IMR-90 (cell line): Measurements from ENCODE around the gene LRRFIP1. TPM values are rescaled to one million over a fixed set of nuclear protein-coding genes. Genes with fewer than 3 reads are reported as not detected.
A peak's percentile ranks its signal among the peaks of the same experiment; 100 is the strongest.

ENCODE experiments used
- ATAC-seq: fragments of 200-7000 bp; cut with Tn5 transposase; 2 replicates; pipeline ENCODE4 v1.9.1; 2020; ENCODE audit warnings: low read depth, mild to moderate bottlenecking, moderate library complexity
- Bru-seq: library from RNA; stranded (reverse); fragments of 400-500 nt; gene quantifications from one replicate; lab custom pipeline; 2021; lab: Mats Ljungman, UMichigan
- BruChase-seq, 2 experiments: library from RNA; stranded (reverse); fragments of 400-500 nt; gene quantifications; one replicate each; lab custom pipeline; 2021; lab: Mats Ljungman, UMichigan
- BruUV-seq: library from RNA; stranded (reverse); fragments of 400-500 nt; replicated peaks from 2 replicates; lab custom pipeline; 2021; lab: Mats Ljungman, UMichigan
- CTCF ChIA-PET: fragments of 300-600 bp; formaldehyde crosslinking; extraction: SDS; loops from one replicate; lab custom pipeline; 2021; ENCODE audit warnings: antibody characterized with exemption; lab: Yijun Ruan, JAX
- POLR2A ChIA-PET: fragments of 300-600 bp; sonication (Branson Sonifier 250); formaldehyde crosslinking; loops from one replicate; lab custom pipeline; 2022; ENCODE audit warnings: antibody characterized with exemption; ENCODE audit not compliant: unreplicated experiment; lab: Charles Lee
- DNase-seq: peaks from one replicate; pipeline ENCODE4 v3.0.0; 2013
- H2AFZ ChIP-seq: replicated peaks from 2 replicates; pipeline ENCODE3; 2013; ENCODE audit warnings: low read length, mild to moderate bottlenecking; ENCODE audit not compliant: poor library complexity
- H2AK5ac ChIP-seq: 2 replicates; pipeline ENCODE4 v1.6.1; 2013; ENCODE audit warnings: low read depth, low read length, inconsistent platforms
- H2AK9ac ChIP-seq: replicated peaks from 2 replicates; pipeline ENCODE3; 2013; ENCODE audit warnings: mild to moderate bottlenecking, low read depth, low read length, moderate library complexity; ENCODE audit not compliant: poor library complexity
- H2BK120ac ChIP-seq: 2 replicates; pipeline ENCODE4 v1.6.1; 2013; ENCODE audit warnings: low read depth, low read length, inconsistent platforms
- H2BK15ac ChIP-seq: 3 replicates; pipeline ENCODE4 v1.6.1; 2013; ENCODE audit warnings: low read depth, low read length, inconsistent platforms
- H2BK20ac ChIP-seq: 2 replicates; pipeline ENCODE4 v1.6.1; 2013; ENCODE audit warnings: low read depth, mild to moderate bottlenecking, inconsistent platforms, low read length, moderate library complexity
- H2BK5ac ChIP-seq: 2 replicates; pipeline ENCODE4 v1.6.1; 2013; ENCODE audit warnings: mild to moderate bottlenecking, low read depth, low read length, inconsistent platforms; ENCODE audit not compliant: poor library complexity, severe bottlenecking
- H3K14ac ChIP-seq: replicated peaks from 2 replicates; pipeline ENCODE4 v1.6.1; 2013; ENCODE audit warnings: low read depth, low read length, inconsistent platforms
- H3K18ac ChIP-seq: 2 replicates; pipeline ENCODE4 v1.6.1; 2013; ENCODE audit warnings: low read depth, low read length, control low read depth
- H3K23ac ChIP-seq: 2 replicates; pipeline ENCODE4 v1.6.1; 2013; ENCODE audit warnings: low read depth, low read length, inconsistent platforms
- H3K27ac ChIP-seq: 2 replicates; pipeline ENCODE4 v1.5.1; 2013; ENCODE audit warnings: mild to moderate bottlenecking, control low read depth, low read length; ENCODE audit not compliant: insufficient read depth
- H3K27me3 ChIP-seq: 2 replicates; pipeline ENCODE4 v1.6.1; 2013; ENCODE audit warnings: low read length; ENCODE audit not compliant: control insufficient read depth, insufficient read depth
- H3K36me3 ChIP-seq: 2 replicates; pipeline ENCODE4 v1.6.1; 2013; ENCODE audit warnings: low read length, mixed read lengths; ENCODE audit not compliant: control insufficient read depth, insufficient read depth
- H3K4ac ChIP-seq: 2 replicates; pipeline ENCODE4 v1.6.1; 2013; ENCODE audit warnings: low read depth, low read length, inconsistent platforms
- H3K4me1 ChIP-seq: 2 replicates; pipeline ENCODE4 v1.6.1; 2013; ENCODE audit warnings: low read length, mixed read lengths; ENCODE audit not compliant: control insufficient read depth, insufficient read depth
- H3K4me2 ChIP-seq: 2 replicates; pipeline ENCODE4 v1.6.1; 2013; ENCODE audit warnings: low read depth, mild to moderate bottlenecking, control low read depth, low read length, moderate library complexity
- H3K4me3 ChIP-seq: 2 replicates; pipeline ENCODE4 v1.5.1; 2013; ENCODE audit warnings: low read depth, mild to moderate bottlenecking, control low read depth, low read length, moderate library complexity; ENCODE audit not compliant: insufficient read depth
- H3K56ac ChIP-seq: 2 replicates; pipeline ENCODE4 v1.6.1; 2013; ENCODE audit warnings: low read length, inconsistent platforms; ENCODE audit not compliant: insufficient read depth; ENCODE audit errors: extremely low read depth
- H3K79me1 ChIP-seq, 2 experiments: 2 replicates each; pipeline ENCODE4 v1.6.1; 2013; ENCODE audit warnings: low read length in 2 of 2, inconsistent platforms in 1 of 2, low read depth in 1 of 2
- H3K9ac ChIP-seq: 2 replicates; pipeline ENCODE4 v1.6.1; 2013; ENCODE audit warnings: low read depth, low read length, control low read depth
- H3K9me1 ChIP-seq: 2 replicates; pipeline ENCODE4 v1.6.1; 2013; ENCODE audit warnings: low read length, inconsistent platforms; ENCODE audit not compliant: insufficient read depth
- H3K9me3 ChIP-seq: 2 replicates; pipeline ENCODE4 v1.6.1; 2013; ENCODE audit warnings: low read length; ENCODE audit not compliant: control insufficient read depth, insufficient read depth
- H4K20me1 ChIP-seq: 2 replicates; pipeline ENCODE4 v1.6.1; 2013; ENCODE audit warnings: low read length, inconsistent platforms; ENCODE audit not compliant: insufficient read depth
- H4K5ac ChIP-seq: 2 replicates; pipeline ENCODE4 v1.6.1; 2013; ENCODE audit warnings: mild to moderate bottlenecking, low read depth, low read length, control low read depth
- H4K8ac ChIP-seq, 2 experiments: 2 replicates each; pipeline ENCODE4 v1.6.1; 2013; ENCODE audit warnings: low read depth in 2 of 2, low read length in 2 of 2, control low read depth in 1 of 2, inconsistent platforms in 1 of 2
- H4K91ac ChIP-seq: 2 replicates; pipeline ENCODE4 v1.6.1; 2013; ENCODE audit warnings: low read depth, low read length, inconsistent platforms; ENCODE audit not compliant: insufficient read depth
- CHD1 ChIP-seq: IDR thresholded peaks from 2 replicates; pipeline ENCODE4 v1.6.1; 2012; ENCODE audit warnings: low read depth, low read length, improper control_type of control experiment
- CTCF ChIP-seq: conservative IDR thresholded peaks from 2 replicates; pipeline ENCODE4 v1.5.1; 2012; ENCODE audit warnings: mild to moderate bottlenecking, low read depth, low read length, improper control_type of control experiment
- MAFK ChIP-seq: IDR thresholded peaks from 2 replicates; pipeline ENCODE4 v1.6.1; 2012; ENCODE audit warnings: low read depth, low read length, improper control_type of control experiment
- MXI1 ChIP-seq: IDR thresholded peaks from 2 replicates; pipeline ENCODE4 v1.6.1; 2012; ENCODE audit warnings: low read depth, mild to moderate bottlenecking, low read length, moderate library complexity, borderline replicate concordance
- POLR2A ChIP-seq: IDR thresholded peaks from 2 replicates; pipeline ENCODE4 v1.6.1; 2012; ENCODE audit warnings: mild to moderate bottlenecking, low read depth, low read length
- RAD21 ChIP-seq: IDR thresholded peaks from 2 replicates; pipeline ENCODE4 v1.6.1; 2012; ENCODE audit warnings: low read length, improper control_type of control experiment
- SMC3 ChIP-seq: fragments of 150-350 bp; IDR thresholded peaks from 2 replicates; pipeline ENCODE4 v1.6.1; 2016; ENCODE audit warnings: low read depth, mild to moderate bottlenecking, antibody characterized with exemption, low read length, moderate library complexity
- WGBS, 2 experiments: methylation state at CpG; one replicate each; pipeline versions ENCODE4 v1.1.5 to v1.1.7; 2013; ENCODE audit warnings: missing lambda C conversion rate in 2 of 2; ENCODE audit not compliant: insufficient read length in 1 of 2; ENCODE audit errors: extremely low coverage in 2 of 2; 5-methylcytosine and 5-hydroxymethylcytosine counted together
- dilution Hi-C: fragments of 300-500 bp; cut with HindIII; formaldehyde crosslinking; loops from one replicate; pipeline ENCODE4 v1.14.3; 2018; ENCODE audit warnings: low sequenced_read_pairs; ENCODE audit not compliant: unreplicated experiment
- in situ Hi-C: fragments of 300-500 bp; cut with MboI; formaldehyde crosslinking; loops from 3 replicates; pipeline ENCODE4 v1.14.3; 2019; ENCODE audit warnings: low sequenced_read_pairs, inconsistent platforms, mixed read lengths
- intact Hi-C: fragments of 100-400 bp; cut with micrococcal nuclease; formaldehyde crosslinking; loops from 2 replicates; pipeline ENCODE4 v1.10.0; 2022
- long read RNA-seq: library from polyadenylated mRNA; unstranded; transcript quantifications from one replicate; pipeline ENCODE4 v2.0.0, GENCODE V29; 2021; ENCODE audit not compliant: unreplicated experiment
- polyA plus RNA-seq, 3 experiments: library from polyadenylated mRNA; depleted of rRNA; stranded (reverse); fragments of >200 nt; gene quantifications; 2 replicates each; pipeline ENCODE4 v1.2.3, GENCODE V29; 2012; ENCODE audit warnings: low replicate concordance in 1 of 3
- total RNA-seq: library from RNA; depleted of rRNA; stranded (reverse); fragments of >200 nt; gene quantifications from 2 replicates; pipeline ENCODE4 v1.2.3, GENCODE V29; 2012; rRNA removed

LRRFIP1 gene
- total RNA-seq, result 52.2 and 63.0 TPM in 2 replicates
- 47.4 and 54.4 TPM in 2 replicates for polyA plus RNA-seq (2012; rRNA removed)
- polyA plus RNA-seq (2012; cell fraction: cytosol; rRNA removed), result 22.4 and 32.2 TPM in 2 replicates
- 26.6 and 80.9 TPM in 2 replicates for polyA plus RNA-seq (2012; cell fraction: nucleus; rRNA removed; ENCODE audit: low replicate concordance)
- percentile 89 among the genes with signal in this experiment for Bru-seq, nascent RNA
- percentile 76 among the genes with signal in this experiment for BruChase-seq, experiment 1, labeled RNA remaining after a 6-hour chase
- BruChase-seq, experiment 2, labeled RNA remaining after a 2-hour chase, result percentile 81 among the genes with signal in this experiment
- long read RNA-seq, full-length matches to known transcripts, result 29 of 129 reads
- long read RNA-seq, partial matches to known transcripts, result 20 of 129 reads
- long read RNA-seq, other reads (novel, unspliced or antisense), result 80 of 129 reads

GRCh38 chr2:237627441-237628246, at the start of gene LRRFIP1:
Gene LRRFIP1 (plus strand): TSS chr2:237627587. CDS start chr2:237627645, 58 bp downstream.
- Histone ChIP-seq H3K23ac (peak within 1 kb of the TSS; percentile 88; the same call in 1 of the 2 replicates), H3K27me3 (no peaks in the 10 kb centered on the region), H4K8ac (peak within 1 kb of the TSS; percentile 55 to 89), H3K4ac (peak within 1 kb of the TSS; percentile 84), H4K91ac (peak within 1 kb of the TSS; percentile 67), H3K56ac (peak within 1 kb of the TSS; percentile 56; the same call in 1 of the 2 replicates), H4K5ac (peak within 1 kb of the TSS; percentile 85), H2BK20ac (no peak within 1 kb of the TSS), H3K79me1 (peaks cover 12 to 58% of the 10 kb centered on the region in 2 experiments), H2AFZ (peak within 1 kb of the TSS; percentile 94), H3K9me1 (peaks cover 18% of the 10 kb centered on the region), H3K36me3 (peaks cover 14% of the 10 kb centered on the region), H3K4me2 (peak within 1 kb of the TSS; percentile 99), H3K9ac (peak within 1 kb of the TSS; percentile 79), H3K14ac (peak within 1 kb of the TSS; percentile 91), H4K20me1 (peaks cover 25% of the 10 kb centered on the region; the same call in 1 of the 2 replicates), H2AK5ac (peak within 1 kb of the TSS; percentile 92), H3K4me1 (peaks cover 7% of the 10 kb centered on the region), H2BK5ac (no peak within 1 kb of the TSS), H2BK120ac (peak within 1 kb of the TSS; percentile 73), H2BK15ac (no peak within 1 kb of the TSS; the same call in 2 of the 3 replicates), H3K9me3 (no peaks in the 10 kb centered on the region), H2AK9ac (peak within 1 kb of the TSS; percentile 88), H3K4me3 (peak within 1 kb of the TSS; percentile 90), H3K18ac (peak within 1 kb of the TSS; percentile 50), H3K27ac (peak within 1 kb of the TSS; percentile 49; the same call in 1 of the 2 replicates)
- dilution Hi-C loops, result no loop called here
- DNase-seq (no peak), ATAC-seq (peak; percentile 97)
- TF ChIP-seq MXI1 (peak; percentile 22; the same call in 1 of the 2 replicates), CTCF (0 out of 2 replicates have a peak, but pooled peaks have one; percentile 19), MAFK (no peak), SMC3 (no peak), CHD1 (no peak), POLR2A (peak; percentile 31; the same call in 1 of the 2 replicates), RAD21 (0 out of 2 replicates have a peak, but pooled peaks have one; percentile 5)
- CTCF ChIA-PET, result interaction anchor here (1.1 kb wide), 1 partner anchor 20 kb away, joined by 3 read pairs; no protein-coding TSS in a partner anchor
- no TSS peak for BruUV-seq
- WGBS, 2 experiments, result 0% methylated on average over 55 of the region's 114 CpGs; no CpG with 5 or more reads in 1 of the 2 experiments
- in situ Hi-C loops, result no loop called here
- POLR2A ChIA-PET, result no interaction called here
- intact Hi-C loops, result loop anchor here (1.0 kb wide), 1 partner anchor 117 kb away; no protein-coding TSS in a partner anchor
